ENCODE results near the gene BIRC5. TPM values are rescaled to one million over a fixed set of nuclear protein-coding genes. Genes with fewer than 3 reads are reported as not detected.

Gene BIRC5
- total RNA-seq, 1 experiment from 2014 or later: 119 TPM

DNA sequence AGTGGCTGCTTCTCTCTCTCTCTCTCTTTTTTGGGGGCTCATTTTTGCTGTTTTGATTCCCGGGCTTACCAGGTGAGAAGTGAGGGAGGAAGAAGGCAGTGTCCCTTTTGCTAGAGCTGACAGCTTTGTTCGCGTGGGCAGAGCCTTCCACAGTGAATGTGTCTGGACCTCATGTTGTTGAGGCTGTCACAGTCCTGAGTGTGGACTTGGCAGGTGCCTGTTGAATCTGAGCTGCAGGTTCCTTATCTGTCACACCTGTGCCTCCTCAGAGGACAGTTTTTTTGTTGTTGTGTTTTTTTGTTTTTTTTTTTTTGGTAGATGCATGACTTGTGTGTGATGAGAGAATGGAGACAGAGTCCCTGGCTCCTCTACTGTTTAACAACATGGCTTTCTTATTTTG, 9.7 kb downstream of the BIRC5 start:
- no peak for TF ChIP-seq CTCF (IDR thresholded peaks at IDR 0.05)
- CTCF ChIA-PET: no interaction called here
- Histone ChIP-seq H3K9me3 (ENCODE audit: control insufficient read depth, insufficient read depth, low read depth, low read length) (no peaks in the 10 kb centered on the region), H3K36me3 (ENCODE audit: control insufficient read depth, insufficient read depth, low read length) (peaks cover 7% of the 10 kb centered on the region; the same call in 1 of the 2 replicates), H3K4me3 (ENCODE audit: low read depth in 2 of 2, low read length in 2 of 2) (no peak overlapping the region), H3K27ac (ENCODE audit: low read length) (no peak overlapping the region), H3K4me1 (ENCODE audit: control insufficient read depth, insufficient read depth, low read length) (no peaks in the 10 kb centered on the region), H3K27me3 (ENCODE audit: control insufficient read depth, insufficient read depth, low read length) (no peaks in the 10 kb centered on the region)
- in situ Hi-C loops (cut with HindIII; ENCODE audit: low pct_unique_long_range_greater_than_20kb, low sequenced_read_pairs) (no loop called here), intact Hi-C loops (cut with micrococcal nuclease; ENCODE audit: unreplicated experiment) (no loop called here)
- DNase-seq (ENCODE audit: low read depth, low spot score): no peak
- BruUV-seq (replicated peaks): no TSS peak
- POLR2A ChIA-PET: interaction anchor here (0.6 kb wide), 1 partner anchor 92 kb away, joined by 6 read pairs; no protein-coding TSS in a partner anchor
- no peak for ATAC-seq

DNA sequence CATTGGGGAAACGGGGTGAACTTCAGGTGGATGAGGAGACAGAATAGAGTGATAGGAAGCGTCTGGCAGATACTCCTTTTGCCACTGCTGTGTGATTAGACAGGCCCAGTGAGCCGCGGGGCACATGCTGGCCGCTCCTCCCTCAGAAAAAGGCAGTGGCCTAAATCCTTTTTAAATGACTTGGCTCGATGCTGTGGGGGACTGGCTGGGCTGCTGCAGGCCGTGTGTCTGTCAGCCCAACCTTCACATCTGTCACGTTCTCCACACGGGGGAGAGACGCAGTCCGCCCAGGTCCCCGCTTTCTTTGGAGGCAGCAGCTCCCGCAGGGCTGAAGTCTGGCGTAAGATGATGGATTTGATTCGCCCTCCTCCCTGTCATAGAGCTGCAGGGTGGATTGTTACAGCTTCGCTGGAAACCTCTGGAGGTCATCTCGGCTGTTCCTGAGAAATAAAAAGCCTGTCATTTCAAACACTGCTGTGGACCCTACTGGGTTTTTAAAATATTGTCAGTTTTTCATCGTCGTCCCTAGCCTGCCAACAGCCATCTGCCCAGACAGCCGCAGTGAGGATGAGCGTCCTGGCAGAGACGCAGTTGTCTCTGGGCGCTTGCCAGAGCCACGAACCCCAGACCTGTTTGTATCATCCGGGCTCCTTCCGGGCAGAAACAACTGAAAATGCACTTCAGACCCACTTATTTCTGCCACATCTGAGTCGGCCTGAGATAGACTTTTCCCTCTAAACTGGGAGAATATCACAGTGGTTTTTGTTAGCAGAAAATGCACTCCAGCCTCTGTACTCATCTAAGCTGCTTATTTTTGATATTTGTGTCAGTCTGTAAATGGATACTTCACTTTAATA, 10.4 kb downstream of the BIRC5 start:
- POLR2A ChIA-PET: no interaction called here
- no peak for DNase-seq (ENCODE audit: low read depth, low spot score)
- no TSS peak for BruUV-seq (replicated peaks)

DNA sequence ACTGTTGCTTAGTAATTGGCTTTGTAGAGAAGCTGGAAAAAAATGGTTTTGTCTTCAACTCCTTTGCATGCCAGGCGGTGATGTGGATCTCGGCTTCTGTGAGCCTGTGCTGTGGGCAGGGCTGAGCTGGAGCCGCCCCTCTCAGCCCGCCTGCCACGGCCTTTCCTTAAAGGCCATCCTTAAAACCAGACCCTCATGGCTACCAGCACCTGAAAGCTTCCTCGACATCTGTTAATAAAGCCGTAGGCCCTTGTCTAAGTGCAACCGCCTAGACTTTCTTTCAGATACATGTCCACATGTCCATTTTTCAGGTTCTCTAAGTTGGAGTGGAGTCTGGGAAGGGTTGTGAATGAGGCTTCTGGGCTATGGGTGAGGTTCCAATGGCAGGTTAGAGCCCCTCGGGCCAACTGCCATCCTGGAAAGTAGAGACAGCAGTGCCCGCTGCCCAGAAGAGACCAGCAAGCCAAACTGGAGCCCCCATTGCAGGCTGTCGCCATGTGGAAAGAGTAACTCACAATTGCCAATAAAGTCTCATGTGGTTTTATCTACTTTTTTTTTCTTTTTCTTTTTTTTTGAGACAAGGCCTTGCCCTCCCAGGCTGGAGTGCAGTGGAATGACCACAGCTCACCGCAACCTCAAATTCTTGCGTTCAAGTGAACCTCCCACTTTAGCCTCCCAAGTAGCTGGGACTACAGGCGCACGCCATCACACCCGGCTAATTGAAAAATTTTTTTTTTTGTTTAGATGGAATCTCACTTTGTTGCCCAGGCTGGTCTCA, 11.2 kb downstream of the BIRC5 start:
- 0 out of 2 replicates have a peak, but pooled peaks have one; percentile 19 for ATAC-seq
- H3K4me1 ChIP-seq (ENCODE audit: control insufficient read depth, insufficient read depth, low read length): no peaks in the 10 kb centered on the region
- no peaks in the 10 kb centered on the region for H3K27me3 ChIP-seq (ENCODE audit: control insufficient read depth, insufficient read depth, low read length)
- intact Hi-C loops (cut with micrococcal nuclease; ENCODE audit: unreplicated experiment) (no loop called here), in situ Hi-C loops (cut with HindIII; ENCODE audit: low pct_unique_long_range_greater_than_20kb, low sequenced_read_pairs) (no loop called here)
- no peak overlapping the region for H3K27ac ChIP-seq (ENCODE audit: low read length)
- no peaks in the 10 kb centered on the region for H3K9me3 ChIP-seq (ENCODE audit: control insufficient read depth, insufficient read depth, low read depth, low read length)
- BruUV-seq (replicated peaks): no TSS peak
- CTCF ChIA-PET: no interaction called here
- POLR2A ChIA-PET: no interaction called here
- DNase-seq (ENCODE audit: low read depth, low spot score): no peak
- TF ChIP-seq SIN3A (IDR thresholded peaks at IDR 0.05; ENCODE audit: borderline replicate concordance, insufficient read depth, low read depth, low read length) (no peak), TCF7L2 (IDR thresholded peaks at IDR 0.05; ENCODE audit: low read depth, low read length) (no peak), POLR2AphosphoS5 (IDR thresholded peaks at IDR 0.05; ENCODE audit: low read depth, low read length) (no peak; the same call in none of the 2 replicates), CTCF (IDR thresholded peaks at IDR 0.05) (no peak), REST (IDR thresholded peaks at IDR 0.05; ENCODE audit: insufficient read depth in 1 of 2, low read depth in 2 of 2, low read length in 1 of 2) (no peak)
- H3K4me3 ChIP-seq (ENCODE audit: low read depth in 2 of 2, low read length in 2 of 2): no peak overlapping the region
- H3K36me3 ChIP-seq (ENCODE audit: control insufficient read depth, insufficient read depth, low read length): peaks cover 7% of the 10 kb centered on the region; the same call in 1 of the 2 replicates

More for the DNA sequence above, 10.4 kb downstream of the BIRC5 start:
- TF ChIP-seq SIN3A (IDR thresholded peaks at IDR 0.05; ENCODE audit: borderline replicate concordance, insufficient read depth, low read depth, low read length) (no peak), POLR2AphosphoS5 (IDR thresholded peaks at IDR 0.05; ENCODE audit: low read depth, low read length) (peak; percentile 46; the same call in 1 of the 2 replicates)
- no peak overlapping the region for H3K27ac ChIP-seq (ENCODE audit: low read length)
- no peaks in the 10 kb centered on the region for H3K9me3 ChIP-seq (ENCODE audit: control insufficient read depth, insufficient read depth, low read depth, low read length)
- no peaks in the 10 kb centered on the region for H3K27me3 ChIP-seq (ENCODE audit: control insufficient read depth, insufficient read depth, low read length)
- no peak for ATAC-seq
- CTCF ChIA-PET: no interaction called here
- H3K4me1 ChIP-seq (ENCODE audit: control insufficient read depth, insufficient read depth, low read length): no peaks in the 10 kb centered on the region
- intact Hi-C loops (cut with micrococcal nuclease; ENCODE audit: unreplicated experiment): no loop called here
- H3K36me3 ChIP-seq (ENCODE audit: control insufficient read depth, insufficient read depth, low read length): peaks cover 7% of the 10 kb centered on the region; the same call in 1 of the 2 replicates
- no peak overlapping the region for H3K4me3 ChIP-seq (ENCODE audit: low read depth in 2 of 2, low read length in 2 of 2)
- in situ Hi-C loops (cut with HindIII; ENCODE audit: low pct_unique_long_range_greater_than_20kb, low sequenced_read_pairs): no loop called here
